PC-9 (cell line): ENCODE measurements around the gene CCDC136. TPM values are rescaled to one million over a fixed set of nuclear protein-coding genes. Genes with fewer than 3 reads are reported as not detected.

Experiments used
- BruUV-seq: library from RNA; stranded (reverse); fragments of 400-500 nt; replicated peaks from 2 replicates; lab custom pipeline; 2021; lab: Mats Ljungman, UMichigan
- CTCF ChIA-PET: fragments of 300-600 bp; sonication (Branson Sonifier 250); formaldehyde crosslinking; loops from one replicate; lab custom pipeline; 2022; ENCODE audit warnings: antibody characterized with exemption; lab: Charles Lee
- POLR2A ChIA-PET: fragments of 300-600 bp; sonication (Branson Sonifier 250); formaldehyde crosslinking; loops from one replicate; lab custom pipeline; 2022; ENCODE audit warnings: antibody characterized with exemption; ENCODE audit not compliant: unreplicated experiment; lab: Charles Lee
- DNase-seq, 2 experiments: peaks; one replicate each; pipeline versions ENCODE4 v3.0.0 to v3.0.0-alpha.2; 2015 to 2022; ENCODE audit warnings: mixed read lengths in 1 of 2
- H2AFZ ChIP-seq: fragments of 200-600 bp; sonication (generic); 2 replicates; pipeline ENCODE4 v1.8.1; 2017; ENCODE audit warnings: antibody characterized with exemption
- H3F3A ChIP-seq: fragments of 200-600 bp; sonication (generic); 2 replicates; pipeline ENCODE4 v1.8.1; 2017; ENCODE audit warnings: antibody characterized with exemption, mild to moderate bottlenecking, low read depth; ENCODE audit not compliant: insufficient read depth
- H3K27ac ChIP-seq: fragments of 200-600 bp; sonication (generic); 2 replicates; pipeline ENCODE4 v1.6.1; 2016; ENCODE audit warnings: mixed run types
- H3K27me3 ChIP-seq: fragments of 200-600 bp; sonication (generic); 2 replicates; pipeline ENCODE4 v1.6.1; 2016; ENCODE audit warnings: low read depth, mixed run types; ENCODE audit not compliant: insufficient read depth
- H3K36me3 ChIP-seq: fragments of 200-600 bp; sonication (generic); 2 replicates; pipeline ENCODE4 v1.6.1; 2016; ENCODE audit warnings: low read depth, mixed run types
- H3K4me1 ChIP-seq: fragments of 200-600 bp; sonication (generic); replicated peaks from 2 replicates; pipeline ENCODE4 v1.6.1; 2016; ENCODE audit warnings: mixed run types; ENCODE audit not compliant: insufficient read depth
- H3K4me2 ChIP-seq: fragments of 200-600 bp; sonication (generic); 2 replicates; pipeline ENCODE4 v1.6.1; 2017; ENCODE audit warnings: mixed run types
- H3K4me3 ChIP-seq: fragments of 200-600 bp; sonication (generic); 2 replicates; pipeline ENCODE4 v1.6.1; 2016; ENCODE audit warnings: mixed run types
- H3K79me2 ChIP-seq: fragments of 200-600 bp; sonication (generic); 2 replicates; pipeline ENCODE4 v1.6.1; 2017; ENCODE audit warnings: low read depth, mixed run types
- H3K9me2 ChIP-seq: fragments of 200-600 bp; sonication (generic); 2 replicates; pipeline ENCODE4 v1.8.1; 2017; ENCODE audit warnings: mild to moderate bottlenecking; ENCODE audit not compliant: insufficient read depth
- H3K9me3 ChIP-seq: fragments of 200-600 bp; sonication (generic); 2 replicates; pipeline ENCODE4 v1.8.1; 2016; ENCODE audit warnings: low read depth; ENCODE audit not compliant: insufficient read depth
- H4K20me1 ChIP-seq: fragments of 200-600 bp; sonication (generic); 2 replicates; pipeline ENCODE4 v1.8.1; 2017; ENCODE audit not compliant: insufficient read depth
- CTCF ChIP-seq: fragments of 200-600 bp; sonication (generic); conservative IDR thresholded peaks from 2 replicates; pipeline ENCODE4 v1.6.1; 2017; ENCODE audit warnings: mixed run types, antibody characterized with exemption, mild to moderate bottlenecking, moderate library complexity
- EZH2 ChIP-seq: fragments of 200-600 bp; sonication (generic); IDR thresholded peaks from 2 replicates; pipeline ENCODE4 v1.8.0; 2017; ENCODE audit warnings: antibody characterized with exemption, low read depth
- intact Hi-C: fragments of 100-400 bp; cut with micrococcal nuclease; formaldehyde crosslinking; loops from one replicate; pipeline ENCODE4 v1.10.0; 2022; ENCODE audit not compliant: unreplicated experiment
- total RNA-seq: library from RNA; stranded (reverse); gene quantifications from 2 replicates; pipeline ENCODE4 v1.2.3, GENCODE V29; 2021

The CCDC136 gene
- total RNA-seq, 1 experiment from 2014 or later: 7.1 TPM

- ChIA-PET POLR2A (no interaction called here), CTCF (no interaction called here)
- no peaks in the 10 kb centered on the region for H3K9me2 ChIP-seq
- no peak for DNase-seq
- TF ChIP-seq EZH2: no peak
- TF ChIP-seq CTCF: no peak
- no peak overlapping the region for H3K4me3 ChIP-seq
- intact Hi-C loops: no loop called here
- H2AFZ ChIP-seq: no peak overlapping the region
- no peak overlapping the region for H3K4me2 ChIP-seq
- BruUV-seq: no TSS peak
- H3K4me1 ChIP-seq: peaks cover 18% of the 10 kb centered on the region
- H3K36me3 ChIP-seq: no peaks in the 10 kb centered on the region
- H3F3A ChIP-seq: peaks cover 6% of the 10 kb centered on the region; the same call in 1 of the 2 replicates
- H3K27ac ChIP-seq: no peak overlapping the region
- no peaks in the 10 kb centered on the region for H3K9me3 ChIP-seq
- no peaks in the 10 kb centered on the region for H3K79me2 ChIP-seq
- H4K20me1 ChIP-seq: no peaks in the 10 kb centered on the region
- no peaks in the 10 kb centered on the region for H3K27me3 ChIP-seq
These were observed 45.8 kb downstream of the CCDC136 start for GRCh38 chr7:128837521-128837921.

- no TSS peak for BruUV-seq
- no peak overlapping the region for H3K4me2 ChIP-seq
- H2AFZ ChIP-seq: no peak overlapping the region
- no peak for DNase-seq
- no peak for TF ChIP-seq CTCF
- H3K27ac ChIP-seq: no peak overlapping the region
- H3K9me2 ChIP-seq: no peaks in the 10 kb centered on the region
- no peaks in the 10 kb centered on the region for H3K27me3 ChIP-seq
- H3K9me3 ChIP-seq: no peaks in the 10 kb centered on the region
- H3K4me1 ChIP-seq: peaks cover 15% of the 10 kb centered on the region
- H3K36me3 ChIP-seq: no peaks in the 10 kb centered on the region
- peaks cover 6% of the 10 kb centered on the region; the same call in 1 of the 2 replicates for H3F3A ChIP-seq
- no peaks in the 10 kb centered on the region for H3K79me2 ChIP-seq
- no peak overlapping the region for H3K4me3 ChIP-seq
- H4K20me1 ChIP-seq: no peaks in the 10 kb centered on the region
- POLR2A ChIA-PET: no interaction called here
- intact Hi-C loops: no loop called here
- CTCF ChIA-PET: no interaction called here
These were observed 46.5 kb downstream of the CCDC136 start for GRCh38 chr7:128838109-128838779.

- Histone ChIP-seq H3K4me3 (no peak overlapping the region), H3K4me1 (peaks cover 6% of the 10 kb centered on the region; the same call in 1 of the 2 replicates), H3F3A (peaks cover 6% of the 10 kb centered on the region; the same call in 1 of the 2 replicates), H3K27me3 (no peaks in the 10 kb centered on the region), H2AFZ (no peak overlapping the region), H4K20me1 (no peaks in the 10 kb centered on the region), H3K9me3 (no peaks in the 10 kb centered on the region), H3K79me2 (no peaks in the 10 kb centered on the region), H3K4me2 (no peak overlapping the region), H3K27ac (no peak overlapping the region), H3K9me2 (no peaks in the 10 kb centered on the region), H3K36me3 (no peaks in the 10 kb centered on the region)
- TF ChIP-seq EZH2 (no peak), CTCF (no peak)
- no peak for DNase-seq
- BruUV-seq: no TSS peak
- ChIA-PET CTCF (no interaction called here), POLR2A (no interaction called here)
- intact Hi-C loops: no loop called here
These were observed 47.4 kb downstream of the CCDC136 start for GRCh38 chr7:128838981-128839731.
